Measurements from ENCODE around the gene ADTRP. TPM values are rescaled to one million over a fixed set of nuclear protein-coding genes. Genes with fewer than 3 reads are reported as not detected.

The ADTRP gene
- total RNA-seq, 1 experiment from 2014 or later, result 0.50 TPM

DNA sequence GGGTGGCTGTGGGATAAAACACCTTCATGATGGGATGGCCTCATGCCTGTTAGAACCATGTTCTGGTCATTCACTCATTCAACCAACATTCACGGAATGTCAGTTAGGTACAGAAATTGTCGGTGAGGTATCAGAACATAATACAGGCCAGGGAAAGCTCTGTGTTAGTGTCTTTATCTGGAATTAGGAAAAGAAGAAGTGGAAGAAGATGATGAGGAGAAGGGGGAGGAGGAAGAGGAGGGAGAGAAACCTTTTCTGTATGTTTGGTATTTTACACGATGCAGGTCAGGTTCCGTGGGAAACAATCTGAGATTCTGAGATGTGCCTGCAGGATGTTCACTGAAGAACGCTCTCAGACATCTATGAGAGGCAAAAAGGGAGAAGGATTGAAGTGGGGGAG, 5.6 kb downstream of the ADTRP start (continued):
- TF ChIP-seq ZNF219 (CRISPR knock-in tag; IDR thresholded peaks at IDR 0.05; ENCODE audit: borderline replicate concordance) (no peak), FOXK1 (CRISPR knock-in tag; IDR thresholded peaks at IDR 0.05) (no peak), ZNF121 (CRISPR knock-in tag; IDR thresholded peaks at IDR 0.05) (no peak), CREM (CRISPR knock-in tag; IDR thresholded peaks at IDR 0.05) (no peak), ZNF671 (CRISPR knock-in tag; IDR thresholded peaks at IDR 0.05) (no peak), AFF4 (CRISPR knock-in tag; IDR thresholded peaks at IDR 0.05; ENCODE audit: borderline replicate concordance) (no peak), FOXP1 (CRISPR knock-in tag; IDR thresholded peaks at IDR 0.05; ENCODE audit: borderline replicate concordance) (no peak)
- TF ChIP-seq, protein P1, sequence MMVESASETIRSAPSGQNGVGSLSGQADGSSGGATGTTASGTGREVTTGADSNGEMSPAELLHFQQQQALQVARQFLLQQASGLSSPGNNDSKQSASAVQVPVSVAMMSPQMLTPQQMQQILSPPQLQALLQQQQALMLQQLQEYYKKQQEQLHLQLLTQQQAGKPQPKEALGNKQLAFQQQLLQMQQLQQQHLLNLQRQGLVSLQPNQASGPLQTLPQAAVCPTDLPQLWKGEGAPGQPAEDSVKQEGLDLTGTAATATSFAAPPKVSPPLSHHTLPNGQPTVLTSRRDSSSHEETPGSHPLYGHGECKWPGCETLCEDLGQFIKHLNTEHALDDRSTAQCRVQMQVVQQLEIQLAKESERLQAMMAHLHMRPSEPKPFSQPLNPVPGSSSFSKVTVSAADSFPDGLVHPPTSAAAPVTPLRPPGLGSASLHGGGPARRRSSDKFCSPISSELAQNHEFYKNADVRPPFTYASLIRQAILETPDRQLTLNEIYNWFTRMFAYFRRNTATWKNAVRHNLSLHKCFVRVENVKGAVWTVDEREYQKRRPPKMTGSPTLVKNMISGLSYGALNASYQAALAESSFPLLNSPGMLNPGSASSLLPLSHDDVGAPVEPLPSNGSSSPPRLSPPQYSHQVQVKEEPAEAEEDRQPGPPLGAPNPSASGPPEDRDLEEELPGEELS (CRISPR knock-in tag; IDR thresholded peaks at IDR 0.05), result no peak
- TF ChIP-seq, protein P2, sequence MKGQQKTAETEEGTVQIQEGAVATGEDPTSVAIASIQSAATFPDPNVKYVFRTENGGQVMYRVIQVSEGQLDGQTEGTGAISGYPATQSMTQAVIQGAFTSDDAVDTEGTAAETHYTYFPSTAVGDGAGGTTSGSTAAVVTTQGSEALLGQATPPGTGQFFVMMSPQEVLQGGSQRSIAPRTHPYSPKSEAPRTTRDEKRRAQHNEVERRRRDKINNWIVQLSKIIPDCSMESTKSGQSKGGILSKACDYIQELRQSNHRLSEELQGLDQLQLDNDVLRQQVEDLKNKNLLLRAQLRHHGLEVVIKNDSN (CRISPR knock-in tag; IDR thresholded peaks at IDR 0.05), result no peak
- TF ChIP-seq, protein P3, sequence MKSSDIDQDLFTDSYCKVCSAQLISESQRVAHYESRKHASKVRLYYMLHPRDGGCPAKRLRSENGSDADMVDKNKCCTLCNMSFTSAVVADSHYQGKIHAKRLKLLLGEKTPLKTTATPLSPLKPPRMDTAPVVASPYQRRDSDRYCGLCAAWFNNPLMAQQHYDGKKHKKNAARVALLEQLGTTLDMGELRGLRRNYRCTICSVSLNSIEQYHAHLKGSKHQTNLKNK (CRISPR knock-in tag; IDR thresholded peaks at IDR 0.05), result no peak

GRCh38 chr6:11772109-11772825, 6.3 kb downstream of the ADTRP start:
- H3K4me1 Mint-ChIP-seq, result peaks cover 63% of the 10 kb centered on the region
- H3K4me3 Mint-ChIP-seq, result no peak overlapping the region
- H3K36me3 Mint-ChIP-seq, result no peaks in the 10 kb centered on the region
- no peak for DNase-seq (ENCODE audit: low spot score)
- H3K27me3 Mint-ChIP-seq (ENCODE audit: low read depth), result no peaks in the 10 kb centered on the region; the same call in none of the 2 replicates
- CTCF ChIA-PET, result no interaction called here
- no peaks in the 10 kb centered on the region for H3K9me3 Mint-ChIP-seq
- POLR2A ChIA-PET, result no interaction called here
- TF ChIP-seq, protein P3 (CRISPR knock-in tag; IDR thresholded peaks at IDR 0.05), result no peak
- TF ChIP-seq FOXK1 (CRISPR knock-in tag; IDR thresholded peaks at IDR 0.05) (no peak), SOX15 (CRISPR knock-in tag; IDR thresholded peaks at IDR 0.05) (no peak), CREM (CRISPR knock-in tag; IDR thresholded peaks at IDR 0.05) (no peak), CDX4 (CRISPR knock-in tag; IDR thresholded peaks at IDR 0.05; ENCODE audit: borderline replicate concordance) (no peak), ZNF416 (CRISPR knock-in tag; IDR thresholded peaks at IDR 0.05) (no peak)
- TF ChIP-seq, protein P4, sequence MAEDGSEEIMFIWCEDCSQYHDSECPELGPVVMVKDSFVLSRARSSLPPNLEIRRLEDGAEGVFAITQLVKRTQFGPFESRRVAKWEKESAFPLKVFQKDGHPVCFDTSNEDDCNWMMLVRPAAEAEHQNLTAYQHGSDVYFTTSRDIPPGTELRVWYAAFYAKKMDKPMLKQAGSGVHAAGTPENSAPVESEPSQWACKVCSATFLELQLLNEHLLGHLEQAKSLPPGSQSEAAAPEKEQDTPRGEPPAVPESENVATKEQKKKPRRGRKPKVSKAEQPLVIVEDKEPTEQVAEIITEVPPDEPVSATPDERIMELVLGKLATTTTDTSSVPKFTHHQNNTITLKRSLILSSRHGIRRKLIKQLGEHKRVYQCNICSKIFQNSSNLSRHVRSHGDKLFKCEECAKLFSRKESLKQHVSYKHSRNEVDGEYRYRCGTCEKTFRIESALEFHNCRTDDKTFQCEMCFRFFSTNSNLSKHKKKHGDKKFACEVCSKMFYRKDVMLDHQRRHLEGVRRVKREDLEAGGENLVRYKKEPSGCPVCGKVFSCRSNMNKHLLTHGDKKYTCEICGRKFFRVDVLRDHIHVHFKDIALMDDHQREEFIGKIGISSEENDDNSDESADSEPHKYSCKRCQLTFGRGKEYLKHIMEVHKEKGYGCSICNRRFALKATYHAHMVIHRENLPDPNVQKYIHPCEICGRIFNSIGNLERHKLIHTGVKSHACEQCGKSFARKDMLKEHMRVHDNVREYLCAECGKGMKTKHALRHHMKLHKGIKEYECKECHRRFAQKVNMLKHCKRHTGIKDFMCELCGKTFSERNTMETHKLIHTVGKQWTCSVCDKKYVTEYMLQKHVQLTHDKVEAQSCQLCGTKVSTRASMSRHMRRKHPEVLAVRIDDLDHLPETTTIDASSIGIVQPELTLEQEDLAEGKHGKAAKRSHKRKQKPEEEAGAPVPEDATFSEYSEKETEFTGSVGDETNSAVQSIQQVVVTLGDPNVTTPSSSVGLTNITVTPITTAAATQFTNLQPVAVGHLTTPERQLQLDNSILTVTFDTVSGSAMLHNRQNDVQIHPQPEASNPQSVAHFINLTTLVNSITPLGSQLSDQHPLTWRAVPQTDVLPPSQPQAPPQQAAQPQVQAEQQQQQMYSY (CRISPR knock-in tag; IDR thresholded peaks at IDR 0.05), result no peak
- TF ChIP-seq, protein P5, sequence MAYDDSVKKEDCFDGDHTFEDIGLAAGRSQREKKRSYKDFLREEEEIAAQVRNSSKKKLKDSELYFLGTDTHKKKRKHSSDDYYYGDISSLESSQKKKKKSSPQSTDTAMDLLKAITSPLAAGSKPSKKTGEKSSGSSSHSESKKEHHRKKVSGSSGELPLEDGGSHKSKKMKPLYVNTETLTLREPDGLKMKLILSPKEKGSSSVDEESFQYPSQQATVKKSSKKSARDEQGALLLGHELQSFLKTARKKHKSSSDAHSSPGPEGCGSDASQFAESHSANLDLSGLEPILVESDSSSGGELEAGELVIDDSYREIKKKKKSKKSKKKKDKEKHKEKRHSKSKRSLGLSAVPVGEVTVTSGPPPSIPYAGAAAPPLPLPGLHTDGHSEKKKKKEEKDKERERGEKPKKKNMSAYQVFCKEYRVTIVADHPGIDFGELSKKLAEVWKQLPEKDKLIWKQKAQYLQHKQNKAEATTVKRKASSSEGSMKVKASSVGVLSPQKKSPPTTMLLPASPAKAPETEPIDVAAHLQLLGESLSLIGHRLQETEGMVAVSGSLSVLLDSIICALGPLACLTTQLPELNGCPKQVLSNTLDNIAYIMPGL (CRISPR knock-in tag; IDR thresholded peaks at IDR 0.05), result no peak
- TF ChIP-seq, protein P6, sequence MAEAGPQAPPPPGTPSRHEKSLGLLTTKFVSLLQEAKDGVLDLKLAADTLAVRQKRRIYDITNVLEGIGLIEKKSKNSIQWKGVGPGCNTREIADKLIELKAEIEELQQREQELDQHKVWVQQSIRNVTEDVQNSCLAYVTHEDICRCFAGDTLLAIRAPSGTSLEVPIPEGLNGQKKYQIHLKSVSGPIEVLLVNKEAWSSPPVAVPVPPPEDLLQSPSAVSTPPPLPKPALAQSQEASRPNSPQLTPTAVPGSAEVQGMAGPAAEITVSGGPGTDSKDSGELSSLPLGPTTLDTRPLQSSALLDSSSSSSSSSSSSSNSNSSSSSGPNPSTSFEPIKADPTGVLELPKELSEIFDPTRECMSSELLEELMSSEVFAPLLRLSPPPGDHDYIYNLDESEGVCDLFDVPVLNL (CRISPR knock-in tag; IDR thresholded peaks at IDR 0.05; ENCODE audit: borderline replicate concordance, low read depth), result no peak
- H3K27ac Mint-ChIP-seq, result no peak overlapping the region
- no peak for ATAC-seq
